ENCODE measurements around the gene UNC119B.

DNA sequence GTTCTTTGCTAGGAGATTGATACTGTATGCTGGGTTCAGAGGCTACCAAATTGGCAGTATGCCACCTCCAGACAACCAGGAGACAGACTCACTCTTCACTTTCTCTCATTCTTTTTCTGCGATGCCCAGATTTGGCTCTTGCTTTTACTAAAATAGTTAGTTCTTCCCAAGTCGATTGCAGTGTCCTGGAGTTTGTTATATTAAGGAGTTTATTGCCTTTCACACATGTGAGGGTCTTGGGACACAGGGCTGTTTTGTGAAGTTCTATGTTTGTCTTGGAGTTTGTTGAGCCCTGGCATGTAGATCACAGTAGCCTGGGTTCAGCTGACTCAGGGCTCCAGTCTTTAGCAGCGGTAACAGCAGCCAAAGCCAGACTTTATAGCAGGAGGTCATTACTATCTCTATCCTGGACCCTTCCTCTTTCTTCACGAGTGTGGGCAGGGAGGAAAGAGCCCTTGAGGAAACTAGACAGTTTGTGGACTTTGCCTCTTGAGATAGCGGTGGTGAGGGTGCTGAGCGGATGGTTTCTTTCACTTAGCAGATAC, 21.7 kb upstream of the UNC119B start:
- TF ChIP-seq CTCF (IDR thresholded peaks at IDR 0.05) (no peak), POLR2AphosphoS5 (IDR thresholded peaks at IDR 0.05) (peak in 2 of 3 donors; percentile 29 to 36), POLR2A (IDR thresholded peaks at IDR 0.05) (peak; percentile 11)
